ENCODE results near the gene RASL11A.
"Not testable (repeated sequence)": the region's sequence is repeated elsewhere in the genome, so short reads cannot be mapped to it uniquely, and the experiment has no call there.

The RASL11A gene

GRCh38 chr13:27302643-27303262 lies 32.1 kb downstream of the RASL11A start:
- DNase-seq = no peak

- DNase-seq = no peak
These were observed 33.5 kb downstream of the RASL11A start for GRCh38 chr13:27304099-27304498.

GRCh38 chr13:27304611-27305010 lies 34.0 kb downstream of the RASL11A start:
- DNase-seq = no peak

GRCh38 chr13:27306364-27306763 lies 35.7 kb downstream of the RASL11A start:
- DNase-seq = no peak

- DNase-seq = no peak
These were observed 38.3 kb downstream of the RASL11A start for GRCh38 chr13:27308941-27309340.

- DNase-seq = no peak
These were observed 38.9 kb downstream of the RASL11A start for GRCh38 chr13:27309401-27309958.

- no peak for DNase-seq
These were observed 39.5 kb downstream of the RASL11A start for GRCh38 chr13:27309967-27310598.

GRCh38 chr13:27310946-27311345 lies 40.3 kb downstream of the RASL11A start:
- no peak for DNase-seq

GRCh38 chr13:27311518-27312210 lies 41.0 kb downstream of the RASL11A start:
- no peak for DNase-seq

GRCh38 chr13:27313770-27314169 lies 43.1 kb downstream of the RASL11A start:
- DNase-seq = no peak

- DNase-seq = no peak
These were observed 48.8 kb downstream of the RASL11A start for GRCh38 chr13:27319404-27319803.

GRCh38 chr13:27321468-27322431 lies 51.1 kb downstream of the RASL11A start:
- no peak for DNase-seq

GRCh38 chr13:27322443-27322842 lies 51.8 kb downstream of the RASL11A start:
- not testable (repeated sequence) for DNase-seq

Measured in CD4-positive, alpha-beta T cell treated with Interleukin-4 for 4 hours (primary cell).